Caco-2 (cell line): Measurements from ENCODE around the gene TMEM37. TPM values are rescaled to one million over a fixed set of nuclear protein-coding genes. Genes with fewer than 3 reads are reported as not detected.

ENCODE experiments used
- BruUV-seq: library from RNA; stranded (reverse); fragments of 400-500 nt; replicated peaks from 2 replicates; lab custom pipeline; 2021; lab: Mats Ljungman, UMichigan
- CTCF ChIA-PET: fragments of 300-600 bp; sonication (Branson Sonifier 250); formaldehyde crosslinking; loops from one replicate; lab custom pipeline; 2022; ENCODE audit warnings: antibody characterized with exemption; lab: Charles Lee
- POLR2A ChIA-PET: fragments of 300-600 bp; sonication (Branson Sonifier 250); formaldehyde crosslinking; loops from one replicate; lab custom pipeline; 2022; ENCODE audit warnings: antibody characterized with exemption; lab: Charles Lee
- DNase-seq, 2 experiments: peaks; one replicate each; pipeline versions ENCODE4 v3.0.0 to v3.0.0-alpha.2; 2020 to 2022
- H3K27me3 ChIP-seq: replicated peaks from 2 replicates; pipeline ENCODE4 v1.6.0; 2011; ENCODE audit warnings: low read length; ENCODE audit not compliant: control insufficient read depth, insufficient read depth
- H3K36me3 ChIP-seq: 2 replicates; pipeline ENCODE4 v1.5.1; 2011; ENCODE audit warnings: low read length; ENCODE audit not compliant: control insufficient read depth, insufficient read depth
- H3K4me1 ChIP-seq: fragments of 250-450 bp; sonication (Bioruptor Pico); 2 replicates; pipeline ENCODE4 v1.5.1; 2020; ENCODE audit warnings: mild to moderate bottlenecking
- H3K4me3 ChIP-seq: 2 replicates; pipeline ENCODE4 v1.5.1; 2011; ENCODE audit warnings: low read depth, mild to moderate bottlenecking, control low read depth, low read length
- H3K9me3 ChIP-seq: fragments of 250-450 bp; sonication (Bioruptor Pico); 2 replicates; pipeline ENCODE4 v1.5.1; 2020; ENCODE audit warnings: mild to moderate bottlenecking, moderate library complexity
- H3K27ac Mint-ChIP-seq: one replicate; pipeline ENCODE4 v1.8.0; 2022; ENCODE audit warnings: mixed read lengths; ENCODE audit not compliant: unreplicated experiment
- H3K27me3 Mint-ChIP-seq: one replicate; pipeline ENCODE4 v1.8.0; 2022; ENCODE audit warnings: mixed read lengths; ENCODE audit not compliant: insufficient read depth, unreplicated experiment
- H3K36me3 Mint-ChIP-seq: one replicate; pipeline ENCODE4 v1.8.0; 2022; ENCODE audit warnings: mild to moderate bottlenecking, mixed read lengths; ENCODE audit not compliant: insufficient read depth, unreplicated experiment
- H3K4me1 Mint-ChIP-seq: one replicate; pipeline ENCODE4 v1.8.0; 2022; ENCODE audit warnings: low read depth, mixed read lengths; ENCODE audit not compliant: unreplicated experiment
- H3K4me3 Mint-ChIP-seq: one replicate; pipeline ENCODE4 v1.8.0; 2022; ENCODE audit warnings: mild to moderate bottlenecking, moderate library complexity, mixed read lengths; ENCODE audit not compliant: unreplicated experiment
- H3K9me3 Mint-ChIP-seq: one replicate; pipeline ENCODE4 v1.8.0; 2022; ENCODE audit warnings: mixed read lengths; ENCODE audit not compliant: unreplicated experiment
- intact Hi-C: fragments of 100-400 bp; cut with micrococcal nuclease; formaldehyde crosslinking; loops from one replicate; pipeline ENCODE4 v1.10.0; 2022; ENCODE audit not compliant: unreplicated experiment
- total RNA-seq: library from RNA; stranded (reverse); gene quantifications from 2 replicates; pipeline ENCODE4 v1.2.3, GENCODE V29; 2022
- TF ChIP-seq, protein P1 (sequence below), 2 experiments: fragments of 200-600 bp in 1 of 2; IDR thresholded peaks; 1 replicate in 1 of 2; 2 replicates in 1 of 2; pipeline versions ENCODE4 v1.5.1 to v1.8.0; 2011 to 2022; ENCODE audit warnings: antibody characterized with exemption in 1 of 2, control low read depth in 1 of 2, inconsistent platforms in 1 of 2, low read depth in 1 of 2, low read length in 1 of 2, mild to moderate bottlenecking in 1 of 2, moderate library complexity in 1 of 2; ENCODE audit not compliant: insufficient read depth in 1 of 2, severe bottlenecking in 1 of 2, unreplicated experiment in 1 of 2

The TMEM37 gene
- total RNA-seq, 1 experiment from 2014 or later: 15.8 TPM

DNA sequence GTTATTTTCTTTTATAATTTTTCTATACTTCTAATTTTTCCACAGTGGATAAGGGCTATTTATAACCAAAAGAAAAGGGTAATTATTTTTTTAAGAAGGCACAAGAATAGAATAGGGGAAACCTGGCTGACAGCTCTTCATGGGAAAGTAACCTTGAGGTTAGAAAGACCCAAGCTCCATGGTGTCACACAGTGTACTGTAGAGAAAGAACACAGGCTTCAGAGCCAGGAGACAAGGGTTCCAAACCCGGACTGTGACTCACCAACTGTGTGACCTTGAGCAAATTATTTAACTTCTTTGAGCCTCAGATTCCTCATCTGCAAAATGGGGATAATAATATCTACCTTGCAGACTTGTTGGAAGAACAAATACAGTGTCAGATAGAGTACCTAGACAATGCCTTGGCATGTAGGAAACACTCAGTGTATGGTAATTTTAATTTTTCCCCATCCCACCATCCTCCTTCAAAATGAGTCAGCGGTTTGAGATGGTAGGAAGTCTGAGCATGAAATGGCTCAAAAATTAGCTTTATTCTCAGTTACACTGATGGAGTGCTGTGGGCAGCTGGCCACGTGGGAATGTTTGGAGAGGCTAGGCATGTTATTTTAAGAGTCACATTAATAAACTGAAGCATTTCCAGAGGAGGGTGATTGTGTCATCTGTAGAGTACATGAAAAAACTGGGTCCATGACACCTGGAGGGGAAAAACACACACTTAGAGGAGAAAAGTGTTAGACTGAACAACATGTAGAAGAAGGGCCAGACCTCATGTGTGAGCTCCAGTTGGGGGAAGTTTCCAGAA lies 36.7 kb downstream of the TMEM37 start:
- Mint-ChIP-seq H3K4me3 (no peak overlapping the region), H3K27me3 (no peaks in the 10 kb centered on the region), H3K4me1 (no peaks in the 10 kb centered on the region), H3K36me3 (no peaks in the 10 kb centered on the region), H3K27ac (no peak overlapping the region), H3K9me3 (no peaks in the 10 kb centered on the region)
- no TSS peak for BruUV-seq
- Histone ChIP-seq H3K27me3 (no peaks in the 10 kb centered on the region), H3K4me1 (no peaks in the 10 kb centered on the region; the same call in 1 of the 2 replicates), H3K9me3 (no peaks in the 10 kb centered on the region), H3K36me3 (no peaks in the 10 kb centered on the region), H3K4me3 (no peak overlapping the region)
- POLR2A ChIA-PET: no interaction called here
- TF ChIP-seq, protein P1, sequence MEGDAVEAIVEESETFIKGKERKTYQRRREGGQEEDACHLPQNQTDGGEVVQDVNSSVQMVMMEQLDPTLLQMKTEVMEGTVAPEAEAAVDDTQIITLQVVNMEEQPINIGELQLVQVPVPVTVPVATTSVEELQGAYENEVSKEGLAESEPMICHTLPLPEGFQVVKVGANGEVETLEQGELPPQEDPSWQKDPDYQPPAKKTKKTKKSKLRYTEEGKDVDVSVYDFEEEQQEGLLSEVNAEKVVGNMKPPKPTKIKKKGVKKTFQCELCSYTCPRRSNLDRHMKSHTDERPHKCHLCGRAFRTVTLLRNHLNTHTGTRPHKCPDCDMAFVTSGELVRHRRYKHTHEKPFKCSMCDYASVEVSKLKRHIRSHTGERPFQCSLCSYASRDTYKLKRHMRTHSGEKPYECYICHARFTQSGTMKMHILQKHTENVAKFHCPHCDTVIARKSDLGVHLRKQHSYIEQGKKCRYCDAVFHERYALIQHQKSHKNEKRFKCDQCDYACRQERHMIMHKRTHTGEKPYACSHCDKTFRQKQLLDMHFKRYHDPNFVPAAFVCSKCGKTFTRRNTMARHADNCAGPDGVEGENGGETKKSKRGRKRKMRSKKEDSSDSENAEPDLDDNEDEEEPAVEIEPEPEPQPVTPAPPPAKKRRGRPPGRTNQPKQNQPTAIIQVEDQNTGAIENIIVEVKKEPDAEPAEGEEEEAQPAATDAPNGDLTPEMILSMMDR (IDR thresholded peaks at IDR 0.05; ENCODE audit: insufficient read depth in 1 of 2, low read depth in 1 of 2, low read length in 1 of 2, severe bottlenecking in 1 of 2, unreplicated experiment in 1 of 2): no peak
- DNase-seq: no peak
- CTCF ChIA-PET: no interaction called here
- intact Hi-C loops: no loop called here

DNA sequence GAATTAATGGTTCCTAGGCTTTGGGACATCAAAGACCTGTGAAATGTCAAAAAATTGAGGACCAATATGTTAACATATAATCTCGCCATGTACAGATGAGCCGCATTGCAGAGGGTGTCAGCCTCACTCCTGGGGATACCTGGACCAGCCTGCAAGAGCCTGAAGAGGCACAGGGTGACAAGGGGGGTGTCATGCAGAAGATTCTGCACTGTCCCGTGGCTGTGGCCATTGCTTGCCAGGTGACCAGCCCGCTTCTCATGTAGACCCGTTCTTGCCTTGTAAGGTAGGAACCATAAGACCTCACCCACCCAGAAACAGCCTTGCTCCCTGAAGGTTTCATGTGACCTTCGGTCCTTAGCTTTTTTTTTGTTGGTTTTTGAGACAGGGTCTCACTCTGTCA lies 37.5 kb downstream of the TMEM37 start:
- Histone ChIP-seq H3K4me3 (no peak overlapping the region), H3K27me3 (no peaks in the 10 kb centered on the region), H3K9me3 (no peaks in the 10 kb centered on the region), H3K4me1 (no peaks in the 10 kb centered on the region; the same call in 1 of the 2 replicates), H3K36me3 (no peaks in the 10 kb centered on the region)
- intact Hi-C loops: no loop called here
- CTCF ChIA-PET: no interaction called here
- Mint-ChIP-seq H3K27ac (no peak overlapping the region), H3K9me3 (no peaks in the 10 kb centered on the region), H3K27me3 (no peaks in the 10 kb centered on the region), H3K4me3 (no peak overlapping the region), H3K36me3 (no peaks in the 10 kb centered on the region), H3K4me1 (no peaks in the 10 kb centered on the region)
- BruUV-seq: no TSS peak
- TF ChIP-seq, protein P1 (IDR thresholded peaks at IDR 0.05; ENCODE audit: insufficient read depth in 1 of 2, low read depth in 1 of 2, low read length in 1 of 2, severe bottlenecking in 1 of 2, unreplicated experiment in 1 of 2): no peak
- POLR2A ChIA-PET: no interaction called here
- no peak for DNase-seq

DNA sequence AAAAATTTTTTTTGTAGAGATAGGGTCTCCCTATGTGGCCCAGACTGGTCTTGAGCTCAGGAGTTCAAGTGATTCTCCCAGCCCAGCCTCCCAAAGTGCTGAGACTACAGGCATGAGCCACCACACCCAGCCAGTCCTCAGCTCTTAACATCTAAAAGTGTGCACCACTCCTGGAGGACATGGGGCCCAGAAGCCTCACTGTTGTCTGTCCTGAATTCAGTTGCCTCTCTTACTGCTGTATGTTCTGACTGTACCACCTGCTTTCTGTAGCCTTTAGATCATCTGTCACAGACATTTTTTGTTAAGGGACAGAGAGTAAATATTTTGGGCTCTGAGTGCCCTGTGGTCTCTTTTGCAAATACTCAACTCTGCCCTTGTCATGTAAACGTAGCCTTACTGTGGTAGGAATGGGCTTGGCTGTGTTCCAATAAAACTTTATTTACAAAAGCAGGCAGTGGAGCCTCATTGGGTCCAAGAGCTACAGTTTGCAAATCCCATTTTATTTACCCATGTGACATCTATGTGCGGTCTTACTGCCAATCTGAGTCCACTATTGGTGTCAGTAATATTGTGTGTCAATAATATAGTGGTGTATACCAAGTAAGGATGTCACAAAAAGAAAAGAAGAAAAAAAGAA lies 38.1 kb downstream of the TMEM37 start:
- Mint-ChIP-seq H3K36me3 (no peaks in the 10 kb centered on the region), H3K27ac (no peak overlapping the region), H3K4me1 (no peaks in the 10 kb centered on the region), H3K27me3 (no peaks in the 10 kb centered on the region), H3K4me3 (no peak overlapping the region), H3K9me3 (no peaks in the 10 kb centered on the region)
- TF ChIP-seq, protein P1 (IDR thresholded peaks at IDR 0.05; ENCODE audit: insufficient read depth in 1 of 2, low read depth in 1 of 2, low read length in 1 of 2, severe bottlenecking in 1 of 2, unreplicated experiment in 1 of 2): no peak
- POLR2A ChIA-PET: no interaction called here
- intact Hi-C loops: no loop called here
- Histone ChIP-seq H3K36me3 (no peaks in the 10 kb centered on the region), H3K4me3 (no peak overlapping the region), H3K27me3 (no peaks in the 10 kb centered on the region), H3K4me1 (no peaks in the 10 kb centered on the region; the same call in 1 of the 2 replicates), H3K9me3 (no peaks in the 10 kb centered on the region)
- DNase-seq: no peak
- CTCF ChIA-PET: no interaction called here
- no TSS peak for BruUV-seq
